ENCODE measurements around the gene CUX1. TPM values are rescaled to one million over a fixed set of nuclear protein-coding genes. Genes with fewer than 3 reads are reported as not detected.
A peak's percentile ranks its signal among the peaks of the same experiment; 100 is the strongest.

CUX1 gene
- total and polyA plus RNA-seq, 4 donors = 40.5 to 138 (median 69.1) TPM

- H3K4me1 ChIP-seq (ENCODE audit: control insufficient read depth in 5 of 5, insufficient read depth in 5 of 5, low read length in 5 of 5) = peaks cover 0 to 19% (median 0%) of the 10 kb centered on the region in 5 donors
- DNase-seq = no peak
- peaks cover 0 to 6% (median 2%) of the 10 kb centered on the region in 4 donors for H3K36me3 ChIP-seq (ENCODE audit: control insufficient read depth in 4 of 4, insufficient read depth in 4 of 4, low read length in 4 of 4)
- WGBS, 2 donors = 86 to 89% methylated on average over 9 of the region's 9 CpGs
- H3K4me3 ChIP-seq = no peak overlapping the region
- TF ChIP-seq CTCF (IDR thresholded peaks at IDR 0.05; ENCODE audit: control extremely low read depth, extremely low read depth) = no peak
- no peaks in the 10 kb centered on the region for H3K27me3 ChIP-seq (ENCODE audit: control insufficient read depth in 3 of 3, insufficient read depth in 3 of 3, low read length in 2 of 3)
- H3K9ac ChIP-seq (ENCODE audit: insufficient read depth in 1 of 2, low read length in 2 of 2) = no peak overlapping the region
- no peak for ATAC-seq (ENCODE audit: insufficient read depth, low FRiP score)
- no peaks in the 10 kb centered on the region for H3K9me3 ChIP-seq (ENCODE audit: control insufficient read depth in 4 of 4, insufficient read depth in 3 of 4, low read length in 3 of 4)
- peak overlapping the region in 1 of 2 donors; percentile 59 for H3K27ac ChIP-seq (ENCODE audit: low read depth in 1 of 2, low read length in 1 of 2)
Observed at GRCh38 chr7:102081244-102081627, 263.8 kb downstream of the CUX1 start.

GRCh38 chr7:102082693-102083368, 265.4 kb downstream of the CUX1 start:
- no peak for ATAC-seq (ENCODE audit: insufficient read depth, low FRiP score)
- WGBS, 2 donors = 91 to 94% methylated on average over 5 of the region's 5 CpGs
- no peaks in the 10 kb centered on the region for H3K27me3 ChIP-seq (ENCODE audit: control insufficient read depth in 3 of 3, insufficient read depth in 3 of 3, low read length in 2 of 3)
- no peak overlapping the region for H3K9ac ChIP-seq (ENCODE audit: insufficient read depth in 1 of 2, low read length in 2 of 2)
- H3K27ac ChIP-seq (ENCODE audit: low read depth in 1 of 2, low read length in 1 of 2) = no peak overlapping the region
- no peaks in the 10 kb centered on the region for H3K9me3 ChIP-seq (ENCODE audit: control insufficient read depth in 4 of 4, insufficient read depth in 3 of 4, low read length in 3 of 4)
- H3K4me1 ChIP-seq (ENCODE audit: control insufficient read depth in 5 of 5, insufficient read depth in 5 of 5, low read length in 5 of 5) = peaks cover 0 to 19% (median 0%) of the 10 kb centered on the region in 5 donors
- H3K4me3 ChIP-seq = no peak overlapping the region
- H3K36me3 ChIP-seq (ENCODE audit: control insufficient read depth in 4 of 4, insufficient read depth in 4 of 4, low read length in 4 of 4) = peaks cover 0 to 6% (median 2%) of the 10 kb centered on the region in 4 donors
- TF ChIP-seq CTCF (IDR thresholded peaks at IDR 0.05; ENCODE audit: control extremely low read depth, extremely low read depth) = no peak
- no peak for DNase-seq

- Histone ChIP-seq H3K4me3 (no peak overlapping the region), H3K9me3 (ENCODE audit: control insufficient read depth in 4 of 4, insufficient read depth in 3 of 4, low read length in 3 of 4) (peaks cover 0 to 8% (median 4%) of the 10 kb centered on the region in 4 donors), H3K27ac (ENCODE audit: low read depth in 1 of 2, low read length in 1 of 2) (no peak overlapping the region), H3K9ac (ENCODE audit: insufficient read depth in 1 of 2, low read length in 2 of 2) (no peak overlapping the region), H3K4me1 (ENCODE audit: control insufficient read depth in 5 of 5, insufficient read depth in 5 of 5, low read length in 5 of 5) (peaks cover 0 to 10% (median 0%) of the 10 kb centered on the region in 5 donors), H3K36me3 (ENCODE audit: control insufficient read depth in 4 of 4, insufficient read depth in 4 of 4, low read length in 4 of 4) (peaks cover 0 to 6% (median 2%) of the 10 kb centered on the region in 4 donors), H3K27me3 (ENCODE audit: control insufficient read depth in 3 of 3, insufficient read depth in 3 of 3, low read length in 2 of 3) (no peaks in the 10 kb centered on the region)
- no peak for TF ChIP-seq CTCF (IDR thresholded peaks at IDR 0.05; ENCODE audit: control extremely low read depth, extremely low read depth)
- DNase-seq (no peak), ATAC-seq (ENCODE audit: insufficient read depth, low FRiP score) (no peak)
- WGBS, 2 donors = 85 to 86% methylated on average over 5 of the region's 5 CpGs
Observed at GRCh38 chr7:102085218-102085772, 267.9 kb downstream of the CUX1 start.
